Caco-2 (cell line): ENCODE measurements around the gene AVEN. TPM values are rescaled to one million over a fixed set of nuclear protein-coding genes. Genes with fewer than 3 reads are reported as not detected.

Experiments used
- BruUV-seq: library from RNA; stranded (reverse); fragments of 400-500 nt; replicated peaks from 2 replicates; lab custom pipeline; 2021; lab: Mats Ljungman, UMichigan
- CTCF ChIA-PET: fragments of 300-600 bp; sonication (Branson Sonifier 250); formaldehyde crosslinking; loops from one replicate; lab custom pipeline; 2022; ENCODE audit warnings: antibody characterized with exemption; lab: Charles Lee
- POLR2A ChIA-PET: fragments of 300-600 bp; sonication (Branson Sonifier 250); formaldehyde crosslinking; loops from one replicate; lab custom pipeline; 2022; ENCODE audit warnings: antibody characterized with exemption; lab: Charles Lee
- DNase-seq, 2 experiments: peaks; one replicate each; pipeline versions ENCODE4 v3.0.0 to v3.0.0-alpha.2; 2020 to 2022
- H3K27me3 ChIP-seq: replicated peaks from 2 replicates; pipeline ENCODE4 v1.6.0; 2011; ENCODE audit warnings: low read length; ENCODE audit not compliant: control insufficient read depth, insufficient read depth
- H3K36me3 ChIP-seq: 2 replicates; pipeline ENCODE4 v1.5.1; 2011; ENCODE audit warnings: low read length; ENCODE audit not compliant: control insufficient read depth, insufficient read depth
- H3K4me1 ChIP-seq: fragments of 250-450 bp; sonication (Bioruptor Pico); 2 replicates; pipeline ENCODE4 v1.5.1; 2020; ENCODE audit warnings: mild to moderate bottlenecking
- H3K4me3 ChIP-seq: 2 replicates; pipeline ENCODE4 v1.5.1; 2011; ENCODE audit warnings: low read depth, mild to moderate bottlenecking, control low read depth, low read length
- H3K9me3 ChIP-seq: fragments of 250-450 bp; sonication (Bioruptor Pico); 2 replicates; pipeline ENCODE4 v1.5.1; 2020; ENCODE audit warnings: mild to moderate bottlenecking, moderate library complexity
- H3K27ac Mint-ChIP-seq: one replicate; pipeline ENCODE4 v1.8.0; 2022; ENCODE audit warnings: mixed read lengths; ENCODE audit not compliant: unreplicated experiment
- H3K27me3 Mint-ChIP-seq: one replicate; pipeline ENCODE4 v1.8.0; 2022; ENCODE audit warnings: mixed read lengths; ENCODE audit not compliant: insufficient read depth, unreplicated experiment
- H3K36me3 Mint-ChIP-seq: one replicate; pipeline ENCODE4 v1.8.0; 2022; ENCODE audit warnings: mild to moderate bottlenecking, mixed read lengths; ENCODE audit not compliant: insufficient read depth, unreplicated experiment
- H3K4me1 Mint-ChIP-seq: one replicate; pipeline ENCODE4 v1.8.0; 2022; ENCODE audit warnings: low read depth, mixed read lengths; ENCODE audit not compliant: unreplicated experiment
- H3K4me3 Mint-ChIP-seq: one replicate; pipeline ENCODE4 v1.8.0; 2022; ENCODE audit warnings: mild to moderate bottlenecking, moderate library complexity, mixed read lengths; ENCODE audit not compliant: unreplicated experiment
- H3K9me3 Mint-ChIP-seq: one replicate; pipeline ENCODE4 v1.8.0; 2022; ENCODE audit warnings: mixed read lengths; ENCODE audit not compliant: unreplicated experiment
- CTCF ChIP-seq, 2 experiments: fragments of 200-600 bp in 1 of 2; IDR thresholded peaks; 1 replicate in 1 of 2; 2 replicates in 1 of 2; pipeline versions ENCODE4 v1.5.1 to v1.8.0; 2011 to 2022; ENCODE audit warnings: antibody characterized with exemption in 1 of 2, control low read depth in 1 of 2, inconsistent platforms in 1 of 2, low read depth in 1 of 2, low read length in 1 of 2, mild to moderate bottlenecking in 1 of 2, moderate library complexity in 1 of 2; ENCODE audit not compliant: insufficient read depth in 1 of 2, severe bottlenecking in 1 of 2, unreplicated experiment in 1 of 2
- intact Hi-C: fragments of 100-400 bp; cut with micrococcal nuclease; formaldehyde crosslinking; loops from one replicate; pipeline ENCODE4 v1.10.0; 2022; ENCODE audit not compliant: unreplicated experiment
- total RNA-seq: library from RNA; stranded (reverse); gene quantifications from 2 replicates; pipeline ENCODE4 v1.2.3, GENCODE V29; 2022

The AVEN gene
- total RNA-seq, 1 experiment from 2014 or later = 8.7 TPM

GRCh38 chr15:33872416-33873106 is 166.4 kb downstream of the AVEN start:
- no peak for TF ChIP-seq CTCF (IDR thresholded peaks at IDR 0.05; ENCODE audit: insufficient read depth in 1 of 2, low read depth in 1 of 2, low read length in 1 of 2, severe bottlenecking in 1 of 2, unreplicated experiment in 1 of 2)
- Mint-ChIP-seq H3K4me3 (no peak overlapping the region), H3K4me1 (no peaks in the 10 kb centered on the region), H3K36me3 (no peaks in the 10 kb centered on the region), H3K27me3 (no peaks in the 10 kb centered on the region), H3K27ac (no peak overlapping the region), H3K9me3 (no peaks in the 10 kb centered on the region)
- no peak for DNase-seq
- ChIA-PET CTCF (no interaction called here), POLR2A (no interaction called here)
- intact Hi-C loops = no loop called here
- Histone ChIP-seq H3K4me3 (no peak overlapping the region), H3K27me3 (no peaks in the 10 kb centered on the region), H3K4me1 (no peaks in the 10 kb centered on the region), H3K9me3 (no peaks in the 10 kb centered on the region), H3K36me3 (no peaks in the 10 kb centered on the region)
- no TSS peak for BruUV-seq

GRCh38 chr15:33871980-33872379 is 167.0 kb downstream of the AVEN start:
- H3K9me3 Mint-ChIP-seq = no peaks in the 10 kb centered on the region
- no peak for TF ChIP-seq CTCF (IDR thresholded peaks at IDR 0.05; ENCODE audit: insufficient read depth in 1 of 2, low read depth in 1 of 2, low read length in 1 of 2, severe bottlenecking in 1 of 2, unreplicated experiment in 1 of 2)
- Histone ChIP-seq H3K4me1 (no peaks in the 10 kb centered on the region), H3K4me3 (no peak overlapping the region), H3K36me3 (no peaks in the 10 kb centered on the region), H3K27me3 (no peaks in the 10 kb centered on the region), H3K9me3 (no peaks in the 10 kb centered on the region)
- intact Hi-C loops = no loop called here
- no peaks in the 10 kb centered on the region for H3K27me3 Mint-ChIP-seq
- BruUV-seq = no TSS peak
- no peak for DNase-seq
- H3K4me1 Mint-ChIP-seq = no peaks in the 10 kb centered on the region
- H3K27ac Mint-ChIP-seq = no peak overlapping the region
- H3K36me3 Mint-ChIP-seq = no peaks in the 10 kb centered on the region
- POLR2A ChIA-PET = no interaction called here
- CTCF ChIA-PET = no interaction called here
- H3K4me3 Mint-ChIP-seq = no peak overlapping the region

GRCh38 chr15:33866101-33866737 is 172.8 kb downstream of the AVEN start:
- no peaks in the 10 kb centered on the region for H3K36me3 Mint-ChIP-seq
- no peak overlapping the region for H3K4me3 Mint-ChIP-seq
- intact Hi-C loops = no loop called here
- no peaks in the 10 kb centered on the region for H3K9me3 ChIP-seq
- no peak overlapping the region for H3K27ac Mint-ChIP-seq
- H3K4me1 ChIP-seq = no peaks in the 10 kb centered on the region
- no peak overlapping the region for H3K4me3 ChIP-seq
- ChIA-PET CTCF (no interaction called here), POLR2A (no interaction called here)
- no peaks in the 10 kb centered on the region for H3K4me1 Mint-ChIP-seq
- no peaks in the 10 kb centered on the region for H3K27me3 Mint-ChIP-seq
- H3K9me3 Mint-ChIP-seq = no peaks in the 10 kb centered on the region
- H3K36me3 ChIP-seq = no peaks in the 10 kb centered on the region
- no peak for TF ChIP-seq CTCF (IDR thresholded peaks at IDR 0.05; ENCODE audit: insufficient read depth in 1 of 2, low read depth in 1 of 2, low read length in 1 of 2, severe bottlenecking in 1 of 2, unreplicated experiment in 1 of 2)
- H3K27me3 ChIP-seq = no peaks in the 10 kb centered on the region
- no TSS peak for BruUV-seq
- no peak for DNase-seq
